ENCODE measurements around the gene NPPC. TPM values are rescaled to one million over a fixed set of nuclear protein-coding genes. Genes with fewer than 3 reads are reported as not detected.

The NPPC gene, protein sequence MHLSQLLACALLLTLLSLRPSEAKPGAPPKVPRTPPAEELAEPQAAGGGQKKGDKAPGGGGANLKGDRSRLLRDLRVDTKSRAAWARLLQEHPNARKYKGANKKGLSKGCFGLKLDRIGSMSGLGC
- total RNA-seq = 1 to 10 TPM in 1 of 2 donors, under 1 TPM in 1; 0.58 to 1.1 TPM

GRCh38 chr2:231926180-231926741, at the start of gene NPPC:
Gene NPPC, minus strand, starts transcription at chr2:231926396. Its CDS starts 147 bp downstream, at chr2:231926249.
- peak; percentile 90 for ATAC-seq (replicated peaks in 1 of 2)
- Mint-ChIP-seq H3K27me3 (ENCODE audit: low read depth) (peaks cover 50% of the 10 kb centered on the region), H3K36me3 (ENCODE audit: insufficient read depth in 2 of 2) (no peaks in the 10 kb centered on the region)

GRCh38 chr2:231975001-231975400, 48.8 kb upstream of the NPPC start:
- Mint-ChIP-seq H3K9me3 (no peaks in the 10 kb centered on the region), H3K4me1 (ENCODE audit: low read depth) (peaks cover 5% of the 10 kb centered on the region), H3K4me3 (no peak overlapping the region), H3K27me3 (ENCODE audit: low read depth) (no peaks in the 10 kb centered on the region), H3K36me3 (ENCODE audit: insufficient read depth in 2 of 2) (peaks cover 0 to 1% of the 10 kb centered on the region in 2 donors), H3K27ac (no peak overlapping the region)
- DNase-seq (no peak), ATAC-seq (replicated peaks in 1 of 2) (no peak)

More at GRCh38 chr2:231926180-231926741, at the start of gene NPPC:
- no peak within 1 kb of the TSS for H3K27ac Mint-ChIP-seq
- no peaks in the 10 kb centered on the region for H3K9me3 Mint-ChIP-seq
- H3K4me1 Mint-ChIP-seq (ENCODE audit: low read depth) = peaks cover 9% of the 10 kb centered on the region
- peak within 1 kb of the TSS; percentile 81 to 83 for H3K4me3 Mint-ChIP-seq
- peak; percentile 84 for DNase-seq

DNA sequence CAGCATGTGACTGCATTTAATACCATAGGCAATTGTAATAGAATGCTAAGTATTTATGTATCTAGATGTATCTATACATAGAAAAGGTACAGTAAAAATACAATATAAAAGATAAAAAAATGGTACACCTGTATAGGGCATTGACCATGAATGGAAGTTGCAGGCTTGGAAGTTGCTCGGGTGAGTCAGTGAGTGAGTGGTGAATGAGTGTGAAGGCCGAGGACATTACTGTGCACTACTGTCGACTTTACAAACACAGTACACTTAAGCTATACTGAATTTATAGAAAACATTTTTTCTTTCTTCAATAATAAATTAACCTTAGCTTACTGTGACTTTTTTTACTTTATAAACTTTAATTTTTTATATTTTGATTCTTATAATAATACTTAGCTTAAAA, 44.3 kb upstream of the NPPC start:
- Mint-ChIP-seq H3K27me3 (ENCODE audit: low read depth) (no peaks in the 10 kb centered on the region), H3K4me1 (ENCODE audit: low read depth) (peaks cover 22% of the 10 kb centered on the region)

GRCh38 chr2:231968820-231969219, 42.6 kb upstream of the NPPC start:
- no peak overlapping the region for H3K4me3 Mint-ChIP-seq
- H3K36me3 Mint-ChIP-seq (ENCODE audit: insufficient read depth in 2 of 2) = peaks cover 2 to 5% of the 10 kb centered on the region in 2 donors
- peaks cover 38% of the 10 kb centered on the region for H3K4me1 Mint-ChIP-seq (ENCODE audit: low read depth)
- ATAC-seq (replicated peaks in 1 of 2) (no peak), DNase-seq (no peak)
- H3K9me3 Mint-ChIP-seq = peaks cover 2 to 4% of the 10 kb centered on the region in 2 donors
- no peak overlapping the region for H3K27ac Mint-ChIP-seq
- H3K27me3 Mint-ChIP-seq (ENCODE audit: low read depth) = no peaks in the 10 kb centered on the region

More for the DNA sequence above, 44.3 kb upstream of the NPPC start:
- Mint-ChIP-seq H3K27ac (no peak overlapping the region), H3K4me3 (no peak overlapping the region), H3K9me3 (peaks cover 2 to 4% of the 10 kb centered on the region in 2 donors), H3K36me3 (ENCODE audit: insufficient read depth in 2 of 2) (peaks cover 2 to 5% of the 10 kb centered on the region in 2 donors)
- DNase-seq (no peak), ATAC-seq (replicated peaks in 1 of 2) (no peak)

DNA sequence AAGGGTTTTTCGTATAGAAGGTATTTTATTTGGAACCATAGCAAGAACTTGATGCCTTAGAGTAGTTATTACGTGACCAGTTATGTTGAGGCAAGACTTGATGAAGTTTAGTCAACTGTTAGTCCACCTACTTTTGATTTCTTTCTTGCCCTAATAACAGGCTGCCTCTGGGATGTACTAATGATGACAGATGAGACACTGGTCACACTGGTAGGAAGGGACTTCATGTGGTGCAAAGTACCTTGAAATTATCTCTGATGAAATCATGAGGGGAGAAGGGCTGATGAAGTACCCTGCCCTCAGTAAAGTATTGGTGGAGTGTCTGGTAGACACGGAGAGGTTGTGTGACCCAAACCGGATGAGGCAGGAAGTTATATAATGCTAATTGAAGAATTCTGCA, 40.7 kb upstream of the NPPC start:
- Mint-ChIP-seq H3K9me3 (peaks cover 2 to 4% of the 10 kb centered on the region in 2 donors), H3K27me3 (ENCODE audit: low read depth) (no peaks in the 10 kb centered on the region), H3K4me3 (no peak overlapping the region), H3K36me3 (ENCODE audit: insufficient read depth in 2 of 2) (peaks cover 4 to 6% of the 10 kb centered on the region in 2 donors), H3K4me1 (ENCODE audit: low read depth) (peaks cover 58% of the 10 kb centered on the region), H3K27ac (no peak overlapping the region)
- ATAC-seq (replicated peaks in 1 of 2) (no peak), DNase-seq (no peak)

DNA sequence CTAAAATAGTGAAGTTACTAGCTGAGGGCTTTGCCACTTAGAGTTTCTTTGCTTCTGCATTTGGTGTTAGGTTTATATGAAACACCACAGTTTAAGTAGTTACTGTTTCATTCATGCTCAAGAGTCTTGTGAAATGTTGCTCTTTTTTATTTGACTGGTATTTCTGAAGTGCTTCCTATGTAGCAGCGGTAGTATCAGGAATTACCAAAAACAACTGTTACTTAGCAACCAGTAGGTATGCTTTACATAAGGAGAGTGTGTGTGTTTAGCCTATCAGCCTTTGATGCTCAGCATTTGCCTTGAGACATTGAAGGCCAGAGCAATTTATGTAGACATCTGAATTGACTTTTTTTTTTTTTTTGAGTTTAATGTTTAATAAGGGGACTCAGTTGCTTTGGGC, 38.9 kb upstream of the NPPC start:
- no peak overlapping the region for H3K4me3 Mint-ChIP-seq
- H3K9me3 Mint-ChIP-seq = peaks cover 2 to 4% of the 10 kb centered on the region in 2 donors
- ATAC-seq (replicated peaks in 1 of 2) (no peak), DNase-seq (no peak)
- H3K36me3 Mint-ChIP-seq (ENCODE audit: insufficient read depth in 2 of 2) = peaks cover 7 to 8% of the 10 kb centered on the region in 2 donors
- H3K4me1 Mint-ChIP-seq (ENCODE audit: low read depth) = peaks cover 65% of the 10 kb centered on the region
- H3K27ac Mint-ChIP-seq = no peak overlapping the region
- no peaks in the 10 kb centered on the region for H3K27me3 Mint-ChIP-seq (ENCODE audit: low read depth)

GRCh38 chr2:231961349-231962166, 35.4 kb upstream of the NPPC start, which contains the start of gene DIS3L2:
Gene DIS3L2, plus strand, starts transcription at chr2:231961713. Its CDS starts 53,215 bp downstream, at chr2:232014928.
- H3K4me3 Mint-ChIP-seq = peak within 1 kb of the TSS; percentile 89 to 90
- H3K4me1 Mint-ChIP-seq (ENCODE audit: low read depth) = peaks cover 54% of the 10 kb centered on the region

DNA sequence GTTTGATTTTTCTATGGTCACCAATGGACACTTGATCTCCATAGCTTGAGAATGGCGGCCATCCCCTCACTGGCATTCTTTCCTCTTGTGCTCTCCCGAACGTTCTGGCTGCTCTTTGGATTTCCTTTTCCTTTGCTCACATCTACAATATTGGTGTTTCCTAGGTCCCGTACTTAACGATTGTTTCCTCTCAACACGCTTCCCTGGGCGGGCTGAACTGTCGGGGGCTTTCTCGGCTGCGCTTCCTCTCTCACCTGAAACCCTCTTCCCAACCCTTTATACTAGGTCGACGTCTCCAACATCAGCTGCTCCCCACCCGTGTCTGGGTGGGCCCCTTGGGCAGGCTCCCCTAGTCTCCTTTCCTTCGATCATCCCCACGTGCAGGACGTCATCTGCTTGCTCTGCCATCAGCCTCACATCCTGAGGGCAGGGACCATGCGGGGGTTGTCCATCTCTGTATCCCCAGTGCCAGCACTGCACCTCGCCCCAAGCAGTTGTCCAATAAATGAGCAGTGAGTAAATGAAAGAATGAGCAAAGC, 34.7 kb upstream of the NPPC start:
- no peaks in the 10 kb centered on the region for H3K9me3 Mint-ChIP-seq
- H3K36me3 Mint-ChIP-seq (ENCODE audit: insufficient read depth in 2 of 2) = peaks cover 4 to 5% of the 10 kb centered on the region in 2 donors
- ATAC-seq (replicated peaks in 1 of 2) (no peak), DNase-seq (no peak)
- peak overlapping the region; percentile 89 to 90 for H3K4me3 Mint-ChIP-seq
- H3K27ac Mint-ChIP-seq = peak overlapping the region; percentile 82
- H3K27me3 Mint-ChIP-seq (ENCODE audit: low read depth) = peaks cover 9% of the 10 kb centered on the region
- H3K4me1 Mint-ChIP-seq (ENCODE audit: low read depth) = peaks cover 47% of the 10 kb centered on the region

More at GRCh38 chr2:231961349-231962166, 35.4 kb upstream of the NPPC start, which contains the start of gene DIS3L2:
- peak; percentile 95 to 97 for ATAC-seq (replicated peaks in 1 of 2)
- peak; percentile 83 to 85 for DNase-seq
- peaks cover 3% of the 10 kb centered on the region for H3K27me3 Mint-ChIP-seq (ENCODE audit: low read depth)
- H3K36me3 Mint-ChIP-seq (ENCODE audit: insufficient read depth in 2 of 2) = peaks cover 4 to 5% of the 10 kb centered on the region in 2 donors
- peak within 1 kb of the TSS; percentile 92 for H3K27ac Mint-ChIP-seq
- H3K9me3 Mint-ChIP-seq = no peaks in the 10 kb centered on the region

- H3K27me3 Mint-ChIP-seq (ENCODE audit: low read depth) = peaks cover 21% of the 10 kb centered on the region
- no peak overlapping the region for H3K4me3 Mint-ChIP-seq
- no peaks in the 10 kb centered on the region for H3K9me3 Mint-ChIP-seq
- no peak for DNase-seq
- H3K36me3 Mint-ChIP-seq (ENCODE audit: insufficient read depth in 2 of 2) = peaks cover 4 to 5% of the 10 kb centered on the region in 2 donors
- peaks cover 20% of the 10 kb centered on the region for H3K4me1 Mint-ChIP-seq (ENCODE audit: low read depth)
- H3K27ac Mint-ChIP-seq = no peak overlapping the region
- ATAC-seq (replicated peaks in 1 of 2) = no peak
Measured at GRCh38 chr2:231957913-231958763, 31.9 kb upstream of the NPPC start.

GRCh38 chr2:231955758-231956472, 29.7 kb upstream of the NPPC start:
- H3K9me3 Mint-ChIP-seq = no peaks in the 10 kb centered on the region
- ATAC-seq (replicated peaks in 1 of 2) = peak; percentile 11 to 43
- DNase-seq = no peak
- peaks cover 4% of the 10 kb centered on the region for H3K4me1 Mint-ChIP-seq (ENCODE audit: low read depth)
- H3K27ac Mint-ChIP-seq = no peak overlapping the region
- H3K36me3 Mint-ChIP-seq (ENCODE audit: insufficient read depth in 2 of 2) = peaks cover 0 to 2% of the 10 kb centered on the region in 2 donors
- H3K4me3 Mint-ChIP-seq = no peak overlapping the region
- H3K27me3 Mint-ChIP-seq (ENCODE audit: low read depth) = peaks cover 33% of the 10 kb centered on the region

DNA sequence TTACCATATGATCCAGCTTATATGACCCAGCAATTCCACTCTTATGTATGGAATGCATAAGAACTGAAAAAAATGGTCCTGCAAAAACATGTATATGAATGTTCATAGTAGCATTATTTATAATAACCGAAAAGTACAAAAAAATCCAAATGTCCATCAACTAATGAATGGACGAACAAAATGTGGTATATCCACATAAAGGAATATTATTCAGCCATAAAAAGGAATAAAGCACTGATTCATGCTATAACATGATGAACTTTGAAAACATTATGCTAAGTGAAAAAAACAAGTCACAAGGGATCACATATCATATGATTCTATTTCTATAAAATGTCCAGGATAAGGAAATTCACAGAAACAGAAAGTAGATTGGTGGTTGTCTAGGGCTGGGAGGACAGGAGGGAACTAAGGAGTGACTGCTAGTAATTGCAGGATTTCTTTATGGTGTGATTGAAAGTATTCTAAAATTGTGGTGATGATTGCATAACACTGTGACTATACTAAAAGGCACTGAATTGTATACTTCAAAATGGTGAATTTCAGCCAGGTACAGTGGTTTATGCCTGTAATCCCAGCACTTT, 25.3 kb upstream of the NPPC start:
- DNase-seq (no peak), ATAC-seq (replicated peaks in 1 of 2) (no peak)
- Mint-ChIP-seq H3K27me3 (ENCODE audit: low read depth) (peaks cover 34% of the 10 kb centered on the region), H3K9me3 (no peaks in the 10 kb centered on the region), H3K27ac (no peak overlapping the region), H3K4me3 (no peak overlapping the region), H3K4me1 (ENCODE audit: low read depth) (no peaks in the 10 kb centered on the region), H3K36me3 (ENCODE audit: insufficient read depth in 2 of 2) (no peaks in the 10 kb centered on the region)
